ENCODE data around the gene TRAPPC12. TPM values are rescaled to one million over a fixed set of nuclear protein-coding genes. Genes with fewer than 3 reads are reported as not detected.
A peak's percentile ranks its signal among the peaks of the same experiment; 100 is the strongest.

Gene TRAPPC12
- total RNA-seq, 3 donors from 2014 or later (not counting 1 experiment from before 2014, with no cell fraction given) = 65.1 to 92.6 (median 86.7) TPM

DNA sequence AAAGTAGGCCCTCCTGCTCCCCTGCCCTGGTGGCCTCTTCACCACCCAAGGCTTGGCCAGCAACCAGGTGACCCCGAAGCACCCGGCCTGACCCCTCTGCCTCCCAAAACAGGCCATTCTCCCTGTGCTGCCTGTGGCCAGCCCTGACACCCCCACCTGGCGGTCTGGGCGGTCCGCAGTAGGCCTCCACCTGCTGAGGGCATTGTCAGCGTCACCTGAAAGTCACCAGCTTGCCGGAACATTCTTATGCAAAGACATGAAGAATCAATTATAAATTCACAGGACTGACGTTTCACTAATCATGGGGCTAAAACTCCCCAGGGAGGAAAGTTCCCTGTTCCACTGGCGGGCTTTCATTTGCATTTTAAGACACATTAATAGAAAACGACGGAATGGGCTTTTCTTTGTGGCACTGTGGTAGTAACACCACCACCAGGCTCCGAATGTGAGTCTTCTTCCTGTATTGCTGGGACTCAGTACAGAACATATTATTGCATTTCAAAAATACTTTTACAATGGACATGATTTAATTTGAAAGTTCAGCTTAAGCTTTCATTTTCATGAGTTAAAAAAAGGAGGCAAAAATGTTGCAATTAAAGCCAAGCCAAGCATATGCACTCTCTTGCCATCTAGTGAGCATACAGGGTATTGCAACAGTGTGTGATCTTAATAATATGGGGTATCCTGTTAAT lies 82.5 kb downstream of the TRAPPC12 start:
- Histone ChIP-seq H3K4me1 (ENCODE audit: control insufficient read depth, insufficient read depth, low read length) (peaks cover 4% of the 10 kb centered on the region), H3K36me3 (ENCODE audit: control insufficient read depth, insufficient read depth, low read length) (peaks cover 43% of the 10 kb centered on the region), H3K27me3 (ENCODE audit: control insufficient read depth, insufficient read depth, low read length) (no peaks in the 10 kb centered on the region), H3K4me3 (ENCODE audit: low read length) (no peak overlapping the region), H3K27ac (ENCODE audit: low read length) (peak overlapping the region; percentile 39), H3K9me3 (ENCODE audit: control insufficient read depth, insufficient read depth, low read length) (no peaks in the 10 kb centered on the region)
- WGBS (ENCODE audit: insufficient coverage) = 82% methylated on average over 12 of the region's 12 CpGs
- Mint-ChIP-seq H3K27me3 (ENCODE audit: low read depth in 2 of 2) (no peaks in the 10 kb centered on the region), H3K4me3 (no peak overlapping the region), H3K27ac (no peak overlapping the region), H3K9me3 (no peaks in the 10 kb centered on the region), H3K4me1 (peaks cover 3 to 6% of the 10 kb centered on the region in 2 donors), H3K36me3 (no peaks in the 10 kb centered on the region)
- TF ChIP-seq, protein P1, sequence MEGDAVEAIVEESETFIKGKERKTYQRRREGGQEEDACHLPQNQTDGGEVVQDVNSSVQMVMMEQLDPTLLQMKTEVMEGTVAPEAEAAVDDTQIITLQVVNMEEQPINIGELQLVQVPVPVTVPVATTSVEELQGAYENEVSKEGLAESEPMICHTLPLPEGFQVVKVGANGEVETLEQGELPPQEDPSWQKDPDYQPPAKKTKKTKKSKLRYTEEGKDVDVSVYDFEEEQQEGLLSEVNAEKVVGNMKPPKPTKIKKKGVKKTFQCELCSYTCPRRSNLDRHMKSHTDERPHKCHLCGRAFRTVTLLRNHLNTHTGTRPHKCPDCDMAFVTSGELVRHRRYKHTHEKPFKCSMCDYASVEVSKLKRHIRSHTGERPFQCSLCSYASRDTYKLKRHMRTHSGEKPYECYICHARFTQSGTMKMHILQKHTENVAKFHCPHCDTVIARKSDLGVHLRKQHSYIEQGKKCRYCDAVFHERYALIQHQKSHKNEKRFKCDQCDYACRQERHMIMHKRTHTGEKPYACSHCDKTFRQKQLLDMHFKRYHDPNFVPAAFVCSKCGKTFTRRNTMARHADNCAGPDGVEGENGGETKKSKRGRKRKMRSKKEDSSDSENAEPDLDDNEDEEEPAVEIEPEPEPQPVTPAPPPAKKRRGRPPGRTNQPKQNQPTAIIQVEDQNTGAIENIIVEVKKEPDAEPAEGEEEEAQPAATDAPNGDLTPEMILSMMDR (IDR thresholded peaks at IDR 0.05) = peak; percentile 93
- ATAC-seq (peak; percentile 75 to 90 (median 82)), DNase-seq (peak in 1 of 2 donors; percentile 76)
- intact Hi-C loops (cut with micrococcal nuclease) = no loop called here

- TF ChIP-seq, protein P1 (IDR thresholded peaks at IDR 0.05) = peak; percentile 66
- 64% methylated on average over 9 of the region's 10 CpGs for WGBS (ENCODE audit: insufficient coverage)
Observed at GRCh38 chr2:3462493-3463104, 83.1 kb downstream of the TRAPPC12 start.

DNA sequence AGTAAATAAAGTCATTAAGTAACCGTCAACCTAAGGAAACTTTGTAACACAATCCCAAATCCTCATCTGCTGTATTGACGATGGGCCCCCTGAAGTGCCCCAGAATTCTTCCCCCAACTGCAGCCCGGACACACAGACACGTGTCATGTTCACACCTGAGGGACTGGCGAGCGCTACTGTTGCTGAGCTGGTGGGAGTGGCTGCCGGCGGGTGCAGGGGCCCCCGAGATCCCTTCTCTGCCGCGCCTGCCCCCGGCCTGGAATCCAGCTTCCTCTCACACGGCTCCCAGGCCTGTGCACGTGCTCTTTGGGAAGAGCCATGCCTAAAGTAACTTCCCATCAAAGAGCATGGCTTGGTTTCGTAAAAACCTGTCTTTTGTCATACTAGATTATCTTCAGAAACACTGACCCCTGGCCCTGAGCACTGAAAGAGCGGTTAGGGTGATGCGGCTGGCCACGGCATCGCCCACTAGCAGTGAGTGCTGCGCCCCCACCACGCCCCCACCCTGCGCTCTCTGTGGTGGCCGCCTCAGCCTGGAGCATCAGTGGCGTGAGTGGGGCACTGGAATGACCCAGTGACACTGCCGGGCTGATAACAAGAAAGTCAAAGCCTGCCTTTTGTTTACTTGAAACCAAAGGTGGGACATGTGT lies 83.8 kb downstream of the TRAPPC12 start:
- H3K9me3 Mint-ChIP-seq = no peaks in the 10 kb centered on the region
- no peak overlapping the region for H3K27ac ChIP-seq (ENCODE audit: low read length)
- H3K27me3 ChIP-seq (ENCODE audit: control insufficient read depth, insufficient read depth, low read length) = no peaks in the 10 kb centered on the region
- ATAC-seq (no peak), DNase-seq (no peak)
- WGBS (ENCODE audit: insufficient coverage) = 95% methylated on average over 25 of the region's 25 CpGs
- no peak overlapping the region for H3K4me3 ChIP-seq (ENCODE audit: low read length)
- H3K4me1 ChIP-seq (ENCODE audit: control insufficient read depth, insufficient read depth, low read length) = peaks cover 4% of the 10 kb centered on the region
- no peaks in the 10 kb centered on the region for H3K27me3 Mint-ChIP-seq (ENCODE audit: low read depth in 2 of 2)
- H3K4me1 Mint-ChIP-seq = peaks cover 5 to 6% of the 10 kb centered on the region in 2 donors
- H3K27ac Mint-ChIP-seq = no peak overlapping the region
- H3K9me3 ChIP-seq (ENCODE audit: control insufficient read depth, insufficient read depth, low read length) = no peaks in the 10 kb centered on the region
- no peaks in the 10 kb centered on the region for H3K36me3 Mint-ChIP-seq
- no peak overlapping the region for H3K4me3 Mint-ChIP-seq
- intact Hi-C loops (cut with micrococcal nuclease) = no loop called here
- TF ChIP-seq, protein P1 (IDR thresholded peaks at IDR 0.05) = no peak
- peaks cover 47% of the 10 kb centered on the region for H3K36me3 ChIP-seq (ENCODE audit: control insufficient read depth, insufficient read depth, low read length)

More at GRCh38 chr2:3462493-3463104, 83.1 kb downstream of the TRAPPC12 start:
- peak in 1 of 3 donors; percentile 28 for ATAC-seq
- Histone ChIP-seq H3K36me3 (ENCODE audit: control insufficient read depth, insufficient read depth, low read length) (peaks cover 47% of the 10 kb centered on the region), H3K27ac (ENCODE audit: low read length) (no peak overlapping the region), H3K27me3 (ENCODE audit: control insufficient read depth, insufficient read depth, low read length) (no peaks in the 10 kb centered on the region), H3K4me1 (ENCODE audit: control insufficient read depth, insufficient read depth, low read length) (peaks cover 4% of the 10 kb centered on the region), H3K9me3 (ENCODE audit: control insufficient read depth, insufficient read depth, low read length) (no peaks in the 10 kb centered on the region), H3K4me3 (ENCODE audit: low read length) (no peak overlapping the region)
- no peak overlapping the region for H3K27ac Mint-ChIP-seq
- H3K4me1 Mint-ChIP-seq = peaks cover 3 to 6% of the 10 kb centered on the region in 2 donors
- intact Hi-C loops (cut with micrococcal nuclease) = no loop called here
- DNase-seq = no peak
- no peak overlapping the region for H3K4me3 Mint-ChIP-seq
- no peaks in the 10 kb centered on the region for H3K9me3 Mint-ChIP-seq
- H3K36me3 Mint-ChIP-seq = no peaks in the 10 kb centered on the region
- H3K27me3 Mint-ChIP-seq (ENCODE audit: low read depth in 2 of 2) = no peaks in the 10 kb centered on the region

Data from natural killer cell (primary cell).